ENCODE measurements around the gene HIVEP3.

GRCh38 chr1:41955461-41956159 is 36.9 kb upstream of the HIVEP3 start:
- TF ChIP-seq CTCF (IDR thresholded peaks at IDR 0.05) (no peak), POLR2A (IDR thresholded peaks at IDR 0.05) (no peak)

Measured in right lobe of liver (tissue), 4 donors.